Measurements from ENCODE around the gene WDR83.
"Not testable (repeated sequence)": the region's sequence is repeated elsewhere in the genome, so short reads cannot be mapped to it uniquely, and the experiment has no call there.

Gene WDR83

GRCh38 chr19:12687496-12688196 lies 21.0 kb downstream of the WDR83 start, which contains the start of gene GNG14:
GNG14 (plus strand) TSS chr19:12687998; CDS start chr19:12688049, 51 bp downstream.
- no peak for DNase-seq

DNA sequence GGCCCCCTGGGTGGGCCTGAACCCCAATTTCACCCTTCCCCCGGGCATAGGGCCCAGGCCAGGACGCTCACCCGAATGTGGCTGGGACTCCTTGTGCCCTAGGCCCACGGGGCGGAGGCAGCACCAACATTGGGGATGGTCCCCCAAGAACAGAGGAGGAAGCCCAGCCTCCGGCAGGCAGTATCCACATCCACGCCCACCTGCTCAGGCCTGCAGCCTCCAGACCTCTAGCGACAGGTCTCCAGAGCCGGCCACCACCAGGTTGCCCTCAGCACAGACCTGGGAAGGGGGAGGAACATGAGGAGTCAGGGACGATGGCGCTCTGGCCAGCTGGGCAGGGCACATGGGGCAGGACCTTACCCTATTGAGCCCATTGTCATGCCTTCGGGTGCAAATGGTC lies 22.4 kb downstream of the WDR83 start:
- no peak for DNase-seq

DNA sequence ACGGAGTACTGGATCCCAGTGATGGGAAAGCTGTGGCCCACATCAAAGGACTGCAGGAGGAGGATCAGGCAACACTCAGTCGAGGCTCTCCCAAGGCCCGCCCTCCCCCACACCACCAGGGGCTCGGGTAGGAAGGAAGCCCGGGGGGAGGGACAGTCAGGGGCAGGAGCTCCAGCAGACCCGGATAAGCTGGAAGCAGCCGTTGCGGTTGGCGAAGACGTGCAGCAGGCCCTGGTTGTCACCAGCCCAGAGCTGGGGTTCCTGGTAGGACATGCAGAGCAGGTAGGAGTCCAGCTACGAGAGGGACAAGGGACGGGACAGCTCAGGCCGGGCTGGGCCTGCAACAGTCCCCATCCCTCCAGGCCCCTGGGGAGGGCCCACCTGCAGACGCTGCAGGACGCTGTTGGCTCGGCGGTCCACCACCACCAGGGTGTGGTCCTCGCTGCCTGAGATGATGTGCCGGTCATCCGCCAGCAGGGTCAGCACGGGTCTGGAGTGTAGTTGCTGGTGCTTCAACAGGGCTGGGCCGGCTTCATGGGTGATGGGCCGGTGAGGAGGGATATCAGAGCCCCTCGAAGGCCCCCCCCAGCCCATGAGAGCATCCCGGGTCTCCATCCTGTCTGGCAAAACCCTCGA lies 23.1 kb downstream of the WDR83 start:
- DNase-seq, result no peak

DNA sequence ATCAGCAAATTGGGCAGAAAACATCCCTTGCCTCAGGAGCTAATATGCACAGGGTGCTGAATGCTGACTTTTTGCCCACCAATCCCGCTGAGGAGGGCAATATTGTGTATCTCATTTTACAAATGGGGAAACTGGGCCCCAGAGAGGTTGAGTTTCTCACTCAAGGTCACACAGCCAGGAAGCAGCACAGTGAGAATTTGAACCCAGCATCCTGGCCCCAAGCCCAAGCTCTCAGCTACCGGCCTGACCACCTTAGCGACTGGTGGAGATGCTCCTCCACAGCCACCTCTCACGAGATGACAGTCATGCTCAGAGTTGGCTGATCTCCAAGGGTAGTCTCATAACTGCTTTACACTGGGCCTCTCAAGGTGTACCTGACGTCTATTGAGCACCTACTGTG lies 26.4 kb downstream of the WDR83 start:
- no peak for DNase-seq

DNA sequence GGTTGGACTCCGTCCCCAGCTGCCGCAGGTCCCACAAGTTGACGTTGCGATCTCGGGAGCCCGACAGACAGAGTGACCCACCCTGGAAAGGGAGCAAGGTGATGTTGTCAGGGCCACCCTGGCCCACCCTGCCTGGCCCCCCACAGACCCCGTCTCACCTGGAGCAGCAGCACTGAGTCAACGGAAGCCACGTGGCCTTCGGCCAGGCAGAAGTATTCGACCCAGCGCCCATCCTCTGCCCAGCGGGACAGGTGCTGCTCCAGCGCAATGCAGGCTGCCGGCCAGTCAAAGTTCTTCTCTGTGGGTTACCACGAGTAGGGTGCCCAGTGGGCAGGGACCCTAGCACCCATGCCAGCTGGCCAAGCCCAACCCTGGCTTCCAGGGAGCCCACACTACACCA lies 28.0 kb downstream of the WDR83 start:
- DNase-seq, result no peak

DNA sequence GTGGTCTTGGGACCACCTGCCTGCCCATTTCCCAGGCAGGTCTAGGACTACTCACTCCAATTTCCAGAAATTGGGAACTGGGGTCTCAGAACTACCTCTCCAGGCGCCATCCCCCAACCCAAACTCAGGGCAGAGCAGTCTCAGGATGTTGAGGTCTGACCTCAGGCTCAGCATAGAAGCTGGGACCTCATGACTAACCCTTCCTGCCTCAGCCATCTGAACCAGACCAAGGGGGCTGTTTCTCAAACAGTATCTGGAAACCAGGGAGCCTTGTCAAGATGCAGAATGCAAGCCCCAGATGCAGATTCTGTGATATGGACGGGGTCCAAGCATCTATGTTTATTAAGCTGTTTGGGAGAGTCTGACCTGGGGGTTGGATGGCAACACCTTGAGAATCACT lies 28.5 kb downstream of the WDR83 start:
- no peak for DNase-seq

GRCh38 chr19:12695514-12695913 lies 28.9 kb downstream of the WDR83 start:
- no peak for DNase-seq

GRCh38 chr19:12695997-12696365 lies 29.4 kb downstream of the WDR83 start:
- DNase-seq, result no peak

DNA sequence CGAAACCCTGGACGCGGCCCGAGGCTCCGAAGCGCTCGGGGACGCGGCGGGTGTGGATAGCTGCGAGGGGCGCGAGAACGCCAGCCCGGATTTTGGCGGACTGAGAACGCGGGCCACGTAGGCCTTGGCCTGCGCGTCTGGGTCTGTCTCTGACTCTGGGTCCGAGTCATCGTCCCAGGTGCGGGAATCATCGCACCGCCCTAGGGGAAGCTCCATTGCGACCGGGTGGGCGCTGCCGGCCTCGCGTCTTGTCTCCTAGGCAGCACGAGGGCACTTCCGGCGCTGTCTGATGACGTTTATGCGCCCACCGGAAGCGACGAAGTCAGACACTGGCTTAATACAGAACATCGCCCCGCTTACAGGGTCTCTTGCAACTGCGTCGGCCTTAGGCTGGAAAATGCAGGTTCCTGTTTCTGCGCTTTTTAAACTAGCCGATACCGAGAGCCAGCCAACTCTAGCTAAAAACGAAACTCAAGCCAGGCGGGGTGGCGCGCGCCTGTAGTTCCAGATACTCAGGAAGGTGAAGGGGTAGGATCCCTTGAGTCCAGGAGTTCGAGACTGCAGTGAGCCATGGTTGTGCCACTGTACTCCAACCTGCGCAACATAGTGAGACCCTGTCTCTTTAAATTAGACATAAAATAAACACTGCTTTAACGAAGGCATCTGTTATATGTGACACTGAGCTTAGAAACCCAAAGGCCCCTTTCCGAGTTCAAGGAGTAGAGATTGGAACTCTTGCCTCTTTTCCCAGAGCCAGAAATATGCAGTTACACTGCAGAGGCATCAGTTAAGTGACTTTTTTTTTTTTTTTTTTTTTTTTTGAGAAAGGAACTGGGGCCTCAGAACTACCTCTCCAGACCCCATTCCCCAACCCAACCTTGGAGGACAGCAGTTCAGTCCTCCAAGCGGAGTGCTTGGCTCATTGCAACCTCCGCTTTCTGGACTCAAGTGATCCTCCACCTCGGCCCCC lies 30.0 kb downstream of the WDR83 start, which contains the start of gene FBXW9:
FBXW9 (minus strand) TSS at position 266 of the 970 bp plus-strand sequence; CDS start at position 216, 50 bp downstream.
- DNase-seq, result peak; percentile 99

GRCh38 chr19:12697425-12697824 lies 30.8 kb downstream of the WDR83 start:
- not testable (repeated sequence) for DNase-seq

- no peak for DNase-seq
Observed at GRCh38 chr19:12698138-12698537, 31.5 kb downstream of the WDR83 start.

- DNase-seq, result no peak
Observed at GRCh38 chr19:12701596-12702282, 35.1 kb downstream of the WDR83 start.

- DNase-seq, result no peak
Observed at GRCh38 chr19:12703046-12703445, 36.4 kb downstream of the WDR83 start.

DNA sequence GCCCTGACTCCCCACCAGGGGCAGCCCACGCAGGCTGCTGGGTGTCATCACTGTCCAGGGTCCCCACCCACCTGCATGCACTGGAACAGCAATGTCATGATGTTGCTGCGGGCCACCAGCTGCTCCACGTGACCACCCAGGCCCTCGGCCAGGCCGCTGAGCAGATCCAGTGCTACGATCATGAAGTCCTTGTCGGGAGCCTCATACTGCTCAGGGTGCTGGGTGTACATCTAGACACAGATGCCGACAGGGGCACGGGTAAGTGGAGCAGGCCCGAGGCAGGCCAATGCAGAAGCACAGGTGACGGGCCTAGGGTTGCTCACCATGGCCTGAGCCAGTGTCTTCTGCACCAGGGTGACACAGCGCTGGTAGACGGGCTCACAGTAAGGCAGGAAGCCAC lies 38.6 kb downstream of the WDR83 start:
- DNase-seq, result no peak

DNA sequence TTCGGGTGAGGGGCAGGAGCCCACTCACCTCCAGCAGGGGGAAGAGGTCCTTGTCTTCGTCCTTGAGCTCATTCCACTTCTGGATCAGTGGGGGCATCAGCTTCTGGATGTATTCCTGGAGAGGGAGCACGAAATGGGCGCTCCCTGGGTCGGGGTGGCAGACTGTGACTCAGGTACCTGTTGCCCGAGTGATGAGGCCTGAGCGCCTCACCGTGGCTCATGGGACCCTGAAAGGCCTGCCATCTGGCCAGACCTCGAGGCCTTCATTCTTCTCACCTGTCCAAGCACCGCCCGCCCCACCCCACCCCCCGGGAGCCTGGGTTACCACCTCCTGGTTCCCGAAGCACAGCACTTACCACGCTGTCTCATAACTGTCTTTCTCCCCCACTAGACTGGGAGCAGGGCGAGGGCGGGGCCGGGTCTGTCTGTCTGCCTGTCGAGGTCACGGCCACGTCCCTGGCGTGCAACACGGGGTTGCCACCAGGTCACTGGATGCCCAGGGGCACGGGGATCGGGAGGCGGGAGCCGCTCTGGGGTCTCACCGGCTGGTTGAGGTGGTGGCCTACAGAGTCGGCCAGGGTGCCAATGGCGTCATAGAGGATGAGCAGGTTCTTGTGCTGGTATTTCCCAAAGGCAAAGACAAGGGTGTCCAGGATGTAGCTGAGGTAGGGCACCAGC lies 39.2 kb downstream of the WDR83 start:
- DNase-seq, result no peak

DNA sequence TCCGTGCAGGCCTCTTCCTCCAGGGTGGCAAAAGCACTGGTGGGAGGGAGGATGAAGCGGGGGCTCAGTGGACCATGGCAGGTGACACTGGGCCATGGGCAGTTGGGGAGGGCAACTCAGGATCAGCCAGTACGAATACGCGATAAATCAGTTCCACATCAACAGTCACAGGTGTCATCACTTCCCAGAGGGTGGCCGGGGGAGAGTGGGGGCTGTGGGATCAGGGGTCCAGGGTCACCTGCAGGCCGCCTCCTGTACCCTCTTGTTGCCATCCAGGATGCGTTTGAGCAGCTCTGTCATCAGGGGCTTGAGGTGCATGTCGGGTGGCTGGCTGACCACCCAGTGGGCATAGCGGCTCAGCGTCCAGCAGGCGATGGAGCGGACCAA lies 39.7 kb downstream of the WDR83 start:
- DNase-seq, result no peak

- DNase-seq, result no peak
Observed at GRCh38 chr19:12708641-12709040, 42.0 kb downstream of the WDR83 start.

DNA sequence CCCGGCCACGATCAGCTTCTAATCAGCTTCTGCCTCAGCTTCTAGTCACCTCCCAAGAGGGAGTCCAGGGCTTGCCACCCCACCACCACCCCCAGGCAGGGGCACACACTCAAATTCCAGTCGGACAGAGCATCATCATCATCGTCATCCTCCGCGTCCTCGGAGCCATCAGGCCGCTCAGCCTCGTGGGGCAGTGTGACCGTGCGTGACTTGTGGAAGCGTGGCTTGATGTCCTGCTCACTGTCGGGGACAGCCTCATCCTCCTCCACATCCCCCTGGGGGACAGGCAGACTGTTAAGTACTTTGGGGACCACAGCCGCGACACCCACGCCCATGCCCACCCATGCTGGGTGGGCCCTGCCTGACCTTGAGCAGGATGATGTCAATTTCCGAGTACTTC lies 44.6 kb downstream of the WDR83 start:
- no peak for DNase-seq

DNA sequence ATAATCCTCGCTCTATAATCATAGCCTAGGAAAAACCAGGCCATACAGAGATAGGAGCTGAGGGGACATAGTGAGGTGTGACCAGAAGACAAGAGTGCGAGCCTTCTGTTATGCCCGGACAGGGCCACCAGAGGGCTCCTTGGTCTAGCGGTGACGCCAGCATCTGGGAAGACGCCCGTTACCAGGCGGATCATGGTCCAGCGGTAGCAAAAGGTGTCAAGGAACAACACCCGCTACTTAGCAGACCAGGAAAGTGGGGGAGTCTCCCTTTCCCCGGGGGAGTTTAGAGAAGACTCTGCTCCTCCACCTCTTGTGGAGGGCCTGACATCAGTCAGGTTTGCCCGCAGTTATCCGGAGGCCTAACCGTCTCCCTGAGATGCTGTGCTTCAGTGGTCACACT lies 45.5 kb downstream of the WDR83 start:
- not testable (repeated sequence) for DNase-seq

DNA sequence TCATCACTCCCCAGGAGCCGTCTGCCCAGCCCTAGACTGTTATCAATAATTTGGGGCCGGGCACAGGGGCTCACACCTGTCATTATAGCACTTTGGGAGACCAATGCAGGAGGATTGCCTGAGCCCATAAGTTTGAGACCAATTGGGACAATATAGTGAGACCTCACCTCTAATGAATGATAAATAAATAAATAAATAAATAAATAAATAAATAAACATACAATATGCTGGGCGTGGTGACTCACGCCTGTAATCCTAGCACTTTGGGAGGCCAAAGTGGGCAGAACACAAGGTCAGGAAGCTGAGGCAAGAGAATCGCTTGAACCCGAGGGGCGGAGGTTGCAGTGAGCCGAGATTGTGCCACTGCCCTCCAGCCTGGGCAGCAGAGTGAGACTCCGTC lies 46.7 kb downstream of the WDR83 start:
- not testable (repeated sequence) for DNase-seq

- no peak for DNase-seq
Observed at GRCh38 chr19:12715102-12715501, 48.5 kb downstream of the WDR83 start.

DNA sequence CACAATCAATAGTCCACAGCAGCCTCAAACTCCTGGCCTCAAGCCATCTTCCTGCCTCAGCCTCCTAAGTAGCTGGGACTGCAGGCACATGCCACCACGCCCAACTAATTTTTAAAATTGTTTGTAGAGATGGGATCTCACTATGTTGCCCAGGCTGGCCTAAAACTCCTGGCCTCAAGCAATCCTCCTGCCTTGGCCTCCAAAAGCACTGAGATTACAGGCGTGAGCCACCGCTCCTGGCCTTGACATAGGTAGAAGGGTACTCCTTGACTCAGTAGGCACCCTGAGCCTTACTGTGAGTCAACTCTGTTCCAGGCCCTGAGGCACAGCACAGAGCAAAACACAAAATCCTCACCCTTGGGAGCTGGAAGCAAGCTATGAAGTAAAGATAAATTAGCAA lies 49.3 kb downstream of the WDR83 start:
- no peak for DNase-seq

Data from activated CD8-positive, alpha-beta memory T cell treated with anti-CD3 and anti-CD28 coated beads, Interleukin-2, amount 50 U/mL, for 4 hours (primary cell).